Breast epithelium (tissue), 3 donors: Measurements from ENCODE around the gene MACROD2.

Experiments used
- CTCF ChIP-seq, 3 donors: fragments of 450-650 bp; IDR thresholded peaks; one replicate each; pipeline ENCODE4 v1.5.1; 2016 to 2017; ENCODE audit warnings: antibody characterized with exemption in 3 of 3, mild to moderate bottlenecking in 3 of 3, moderate library complexity in 3 of 3
- POLR2AphosphoS5 ChIP-seq, 3 donors: sonication (generic); formaldehyde crosslinking; IDR thresholded peaks; one replicate each; pipeline ENCODE4 v1.6.1; 2017; ENCODE audit warnings: antibody characterized with exemption in 3 of 3

DNA sequence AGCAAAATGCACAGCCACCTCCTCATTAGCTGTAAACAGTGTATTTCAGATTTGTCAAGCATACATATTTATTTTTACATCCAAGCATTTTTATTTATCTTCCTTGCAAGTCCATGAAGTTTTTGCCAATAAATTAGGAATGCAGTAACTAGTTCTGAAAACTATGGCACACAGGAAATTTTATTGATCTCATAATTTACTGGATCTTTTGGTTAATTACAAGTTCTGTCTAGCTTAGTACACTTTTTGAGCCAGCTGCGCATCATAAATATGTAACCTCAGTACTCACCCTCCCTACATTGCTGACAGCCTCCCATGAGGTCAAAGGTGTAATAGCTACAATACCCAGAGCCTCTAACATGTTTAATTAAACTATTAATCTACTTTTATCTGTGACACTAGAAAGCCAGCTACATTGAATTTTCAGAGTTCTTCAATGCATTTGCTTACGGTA lies 1679.8 kb downstream of the MACROD2 start:
- TF ChIP-seq POLR2AphosphoS5 (IDR thresholded peaks at IDR 0.05), result no peak
- TF ChIP-seq CTCF (IDR thresholded peaks at IDR 0.05), result no peak
